HG03521 (cell line): ENCODE results near the gene LTBR.

ENCODE experiments used
- ATAC-seq: cut with Tn5 transposase; IDR thresholded peaks from one replicate; pipeline ENCODE4 v1.9.1; 2021; ENCODE audit warnings: mild to moderate bottlenecking, moderate library complexity; ENCODE audit not compliant: unreplicated experiment

Gene LTBR

GRCh38 chr12:6367065-6367968 is 16.6 kb upstream of the LTBR start:
- ATAC-seq = no peak

DNA sequence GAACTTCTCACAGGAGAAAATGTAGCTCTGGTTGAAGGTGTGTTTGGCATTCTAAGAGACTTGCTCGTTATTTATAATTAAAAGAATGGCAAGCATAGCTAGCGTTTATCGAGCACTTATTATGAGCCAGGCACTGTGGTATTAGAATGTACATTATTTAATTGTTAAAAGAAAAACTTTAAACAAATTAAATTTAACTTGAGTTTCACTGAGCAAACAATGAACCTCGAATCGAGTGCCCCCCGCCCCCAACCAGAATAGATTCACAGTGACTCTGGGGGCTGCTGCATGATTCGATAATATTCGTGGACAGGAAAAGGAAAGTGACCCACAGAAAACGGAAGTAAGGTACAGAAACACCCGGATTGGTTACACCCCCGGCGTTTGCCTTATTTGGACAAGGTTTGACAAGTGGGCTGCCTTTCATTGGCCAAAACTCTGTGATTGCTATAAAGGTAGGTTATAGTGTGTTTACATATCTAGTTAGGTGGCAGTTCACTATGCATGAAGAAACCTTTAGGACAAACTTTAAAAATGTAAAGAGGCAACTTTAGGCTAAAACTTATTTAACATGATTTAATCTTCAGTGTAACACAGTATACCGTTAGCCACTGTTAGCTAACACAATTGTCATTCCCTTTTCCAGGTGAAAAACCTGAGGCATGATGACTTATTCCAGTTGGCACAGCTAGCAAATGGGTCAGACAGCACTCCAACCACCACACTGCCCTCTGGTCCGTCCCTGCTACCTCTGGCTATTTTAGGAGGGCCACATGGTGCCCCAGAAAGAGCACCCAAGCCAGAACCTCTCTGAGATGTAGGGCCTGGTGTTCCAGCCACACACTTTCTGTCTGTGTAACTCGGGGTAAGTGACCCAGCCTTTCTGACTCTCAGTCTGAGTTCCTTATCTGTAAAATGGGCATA is 15.7 kb upstream of the LTBR start:
- no peak for ATAC-seq

DNA sequence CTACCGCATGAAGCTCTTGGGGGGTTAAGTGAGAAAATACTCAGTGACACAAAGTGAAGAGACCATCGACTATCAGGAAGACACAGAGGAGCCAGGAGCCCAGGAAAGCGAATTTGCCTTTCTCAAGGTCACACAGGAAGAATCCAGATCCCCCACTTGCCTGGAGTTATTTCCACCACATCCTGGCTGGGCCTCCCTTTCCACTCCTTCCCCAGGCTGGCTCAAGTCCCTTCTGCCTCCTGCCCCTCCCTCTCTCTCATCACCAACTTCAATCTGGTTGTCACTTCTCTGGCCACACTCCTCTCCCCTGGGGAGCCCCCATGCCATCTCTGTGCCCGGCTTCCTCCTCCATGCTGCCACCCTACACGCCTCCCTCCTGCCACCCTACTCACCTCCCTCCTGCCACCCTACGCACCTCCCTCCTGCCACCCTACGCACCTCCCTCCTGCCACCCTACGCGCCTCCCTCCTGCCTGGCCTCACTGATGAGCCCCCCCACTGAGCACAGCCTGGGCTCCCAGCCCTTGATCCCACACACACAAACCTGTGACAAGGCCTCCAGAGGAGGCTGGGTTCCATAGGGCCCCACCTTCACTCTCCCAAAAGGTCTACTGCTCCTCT is 14.9 kb upstream of the LTBR start:
- ATAC-seq = no peak

DNA sequence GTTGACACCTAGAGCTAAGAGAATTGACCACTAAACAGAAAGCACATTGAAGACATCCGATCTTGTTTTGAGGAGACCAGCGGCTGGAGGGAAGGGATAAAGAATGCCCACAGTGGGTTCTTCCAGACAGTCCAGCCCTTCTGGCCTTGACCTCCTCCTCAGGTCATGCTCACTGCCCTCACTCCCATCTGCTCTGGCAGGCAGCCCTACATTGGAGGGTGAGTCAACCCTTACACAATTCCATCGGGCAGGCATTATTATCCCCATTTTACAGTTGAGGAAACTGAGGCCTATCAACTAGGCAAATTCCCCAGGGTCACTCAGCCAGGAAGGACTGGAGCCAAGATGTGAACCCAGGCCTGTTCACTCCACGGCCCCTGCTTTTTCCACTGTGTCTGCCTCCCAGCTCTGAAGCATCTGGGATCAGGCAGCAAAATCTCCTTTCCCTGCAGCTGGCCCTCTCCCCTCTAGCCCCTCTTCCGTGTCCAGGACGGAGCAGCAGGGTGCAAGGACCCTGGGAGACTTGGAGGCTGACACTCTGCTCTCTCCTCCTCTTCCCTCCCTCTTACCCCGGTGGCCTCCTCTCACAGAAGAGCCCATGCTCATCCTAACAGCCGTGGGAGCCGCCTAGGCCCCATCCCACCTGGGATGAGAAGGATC is 13.9 kb upstream of the LTBR start:
- no peak for ATAC-seq

- no peak for ATAC-seq
Measured at GRCh38 chr12:6370576-6370935, 13.4 kb upstream of the LTBR start.

GRCh38 chr12:6370994-6371754 is 12.8 kb upstream of the LTBR start:
- ATAC-seq = no peak

DNA sequence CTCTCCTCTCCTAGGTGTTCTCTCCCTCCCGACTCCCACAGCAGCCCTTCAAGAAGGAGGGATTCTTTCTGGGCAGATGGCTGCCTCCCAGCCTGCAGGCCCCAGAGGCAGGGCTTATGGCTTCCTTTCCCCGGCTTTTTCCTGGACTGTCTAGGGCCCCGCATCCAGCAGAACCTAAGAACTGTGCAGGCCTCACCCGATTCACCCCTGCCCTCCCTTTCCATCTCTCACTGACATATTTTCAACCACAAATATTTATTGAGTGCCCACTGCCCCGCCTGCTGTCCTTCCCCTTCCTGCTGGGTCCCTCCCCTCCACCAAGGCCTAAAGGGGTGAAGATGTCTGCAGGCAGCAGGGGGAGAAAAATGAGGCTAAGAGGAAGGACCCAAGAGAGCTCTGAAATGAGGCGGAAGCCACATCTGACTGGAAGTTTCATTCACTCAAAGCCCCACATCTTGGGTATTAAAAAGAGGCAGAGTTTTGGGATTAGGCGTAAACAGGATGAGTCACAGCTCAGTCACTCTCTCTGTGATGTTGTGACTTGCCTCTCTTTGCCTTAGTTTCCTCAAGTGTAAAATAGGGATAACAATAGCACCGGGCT is 11.5 kb upstream of the LTBR start:
- ATAC-seq = no peak

- no peak for ATAC-seq
Measured at GRCh38 chr12:6373022-6373787, 10.8 kb upstream of the LTBR start.

DNA sequence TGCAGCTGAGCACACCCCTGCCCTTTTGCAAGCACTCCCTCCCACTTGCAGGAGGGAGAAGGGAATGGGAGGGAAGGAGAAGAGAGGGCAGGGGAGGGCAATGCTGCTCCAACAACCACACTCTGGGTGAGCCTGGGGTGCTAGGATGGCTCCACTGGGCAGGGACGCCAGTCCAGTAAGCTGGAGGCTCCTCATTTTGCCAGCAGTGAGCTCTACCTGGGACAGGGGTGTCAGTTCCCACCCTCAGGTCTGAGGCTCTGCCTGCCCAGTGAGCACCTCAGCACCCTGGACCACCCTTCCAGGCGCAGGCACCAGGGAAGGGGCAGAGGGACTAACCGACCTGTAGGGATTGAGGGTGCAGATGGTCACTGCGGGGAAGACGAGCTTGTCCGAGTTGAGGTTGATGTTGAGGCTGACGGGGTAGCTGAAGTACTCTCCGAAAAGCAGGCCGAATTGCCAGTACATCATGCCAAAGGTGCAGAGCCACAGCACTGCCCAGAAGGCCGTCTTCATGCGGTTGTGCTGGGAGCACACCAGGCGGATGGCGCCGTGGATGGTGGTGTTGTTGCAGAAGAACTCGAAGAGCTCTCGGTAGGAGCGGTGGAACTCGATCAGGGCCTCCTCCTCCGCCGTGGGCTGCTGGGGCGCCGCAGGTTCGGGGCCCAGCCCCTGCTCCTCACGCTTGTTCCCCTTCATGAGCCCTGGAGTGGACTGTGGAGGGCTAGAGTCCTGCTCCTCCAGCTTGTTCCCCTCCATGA is 9.8 kb upstream of the LTBR start:
- ATAC-seq = no peak

DNA sequence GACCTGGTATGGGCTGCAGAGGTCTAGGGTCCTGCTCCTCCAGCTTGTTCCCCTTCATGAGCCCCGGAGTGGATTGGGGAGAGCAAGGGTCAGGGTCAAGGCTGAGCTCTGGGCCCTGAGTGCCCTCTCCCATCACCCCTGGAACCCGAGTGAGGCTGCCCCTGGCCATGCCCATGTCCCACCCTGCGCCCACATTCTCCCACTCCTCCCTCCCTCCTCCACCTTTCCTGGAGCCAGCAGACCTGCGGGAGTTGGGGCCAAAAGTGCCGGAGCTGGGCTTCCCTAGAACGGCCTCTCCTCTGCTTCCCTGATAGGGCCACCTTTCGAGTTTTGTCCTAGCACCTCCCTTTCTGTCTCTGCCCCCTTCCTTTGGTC is 9.2 kb upstream of the LTBR start:
- ATAC-seq = no peak

GRCh38 chr12:6375269-6376078 is 8.5 kb upstream of the LTBR start, which contains the start of gene SCNN1A:
SCNN1A (minus strand) TSS chr12:6375563; CDS start chr12:6374783, 780 bp downstream.
- ATAC-seq = no peak

DNA sequence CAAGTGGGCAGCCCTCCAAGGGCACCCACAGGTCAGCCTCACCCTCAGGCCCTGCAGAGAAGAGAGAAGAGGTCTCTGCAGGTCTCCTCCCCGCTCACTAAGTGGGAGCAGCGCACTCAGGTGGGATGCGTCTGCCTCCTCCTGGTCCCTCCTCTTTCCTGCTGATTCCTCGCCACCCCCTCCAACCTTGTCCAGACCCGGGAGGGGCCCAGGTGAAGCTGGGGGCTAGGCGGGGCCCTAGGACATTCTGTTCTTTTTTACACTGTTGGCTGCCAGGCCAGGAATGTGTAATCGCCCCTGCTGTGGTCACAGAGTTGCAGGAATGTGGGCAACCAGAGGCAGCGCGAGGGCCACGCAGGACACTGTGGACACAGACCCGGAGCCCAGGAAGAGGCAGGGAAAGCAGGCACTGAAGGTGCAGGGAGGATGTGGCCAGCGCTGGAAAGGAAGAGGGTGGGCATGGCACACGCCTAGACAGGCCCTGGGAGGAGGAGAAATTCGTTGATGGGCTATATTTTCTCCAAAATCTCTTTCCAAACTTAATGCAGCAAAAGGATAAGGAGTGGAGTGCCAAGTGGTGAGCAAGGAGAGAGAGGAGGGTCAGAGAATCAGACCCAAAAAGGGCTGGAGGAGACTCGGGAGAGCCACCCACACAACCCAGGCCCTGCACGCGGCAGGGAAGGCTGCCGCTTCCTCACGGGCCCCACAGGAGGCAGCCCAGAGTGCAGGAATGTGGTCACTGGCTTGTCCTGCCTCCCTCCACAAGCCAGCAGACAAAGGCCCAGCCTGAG is 7.7 kb upstream of the LTBR start:
- no peak for ATAC-seq

DNA sequence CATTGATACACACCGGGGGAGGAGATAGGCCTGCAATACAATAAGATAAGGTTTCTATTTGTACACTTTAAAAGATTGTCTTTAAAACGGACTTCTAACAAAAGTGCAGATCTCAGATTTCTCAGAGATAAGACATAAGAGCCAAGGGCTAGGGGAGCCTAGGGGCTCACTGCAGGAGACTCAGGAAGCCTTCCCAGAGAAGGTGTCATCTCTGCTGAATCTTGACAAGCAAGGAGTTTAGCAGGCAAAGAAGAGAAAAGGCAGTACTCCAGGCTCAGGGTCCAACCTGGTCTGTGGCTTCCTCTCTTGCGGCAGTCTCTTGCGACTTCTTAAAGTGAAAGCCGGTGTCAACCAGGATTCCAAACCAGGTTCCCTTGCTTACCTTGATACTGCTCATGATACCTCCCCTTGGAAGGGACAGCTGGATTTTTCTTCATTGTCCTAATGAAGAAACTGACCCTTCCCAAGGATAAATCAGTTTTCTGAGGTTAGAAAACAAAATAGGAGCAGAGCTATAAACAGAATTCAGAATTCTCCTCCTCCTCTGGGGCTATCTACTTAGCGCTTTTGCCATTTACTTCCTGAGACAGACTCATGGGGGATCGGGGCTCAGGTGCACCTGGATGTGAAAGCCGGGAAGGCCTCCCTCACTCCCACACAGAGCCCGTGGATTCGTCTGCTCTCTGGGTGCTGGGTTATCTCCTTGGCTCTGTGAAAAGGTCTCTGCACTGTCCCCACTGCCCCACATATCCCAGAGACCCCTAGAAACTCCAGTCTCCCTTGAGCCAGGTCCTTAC is 6.9 kb upstream of the LTBR start:
- no peak for ATAC-seq

DNA sequence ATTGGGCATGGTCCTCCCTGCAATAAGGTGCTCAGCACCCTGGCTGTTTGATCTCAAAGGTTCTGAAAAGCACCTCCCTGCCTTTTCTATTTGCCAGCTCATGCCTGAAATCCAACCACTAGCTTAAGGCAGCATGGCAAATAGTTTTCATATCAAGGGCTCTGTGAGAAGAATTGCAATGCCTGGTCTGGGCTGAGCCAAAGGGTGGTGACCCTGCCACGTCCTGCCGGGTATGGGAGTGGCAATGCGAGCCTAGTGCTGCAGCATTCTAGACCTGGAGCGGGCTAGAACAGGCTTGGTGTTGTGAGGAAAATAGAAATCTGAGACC is 6.3 kb upstream of the LTBR start:
- no peak for ATAC-seq

DNA sequence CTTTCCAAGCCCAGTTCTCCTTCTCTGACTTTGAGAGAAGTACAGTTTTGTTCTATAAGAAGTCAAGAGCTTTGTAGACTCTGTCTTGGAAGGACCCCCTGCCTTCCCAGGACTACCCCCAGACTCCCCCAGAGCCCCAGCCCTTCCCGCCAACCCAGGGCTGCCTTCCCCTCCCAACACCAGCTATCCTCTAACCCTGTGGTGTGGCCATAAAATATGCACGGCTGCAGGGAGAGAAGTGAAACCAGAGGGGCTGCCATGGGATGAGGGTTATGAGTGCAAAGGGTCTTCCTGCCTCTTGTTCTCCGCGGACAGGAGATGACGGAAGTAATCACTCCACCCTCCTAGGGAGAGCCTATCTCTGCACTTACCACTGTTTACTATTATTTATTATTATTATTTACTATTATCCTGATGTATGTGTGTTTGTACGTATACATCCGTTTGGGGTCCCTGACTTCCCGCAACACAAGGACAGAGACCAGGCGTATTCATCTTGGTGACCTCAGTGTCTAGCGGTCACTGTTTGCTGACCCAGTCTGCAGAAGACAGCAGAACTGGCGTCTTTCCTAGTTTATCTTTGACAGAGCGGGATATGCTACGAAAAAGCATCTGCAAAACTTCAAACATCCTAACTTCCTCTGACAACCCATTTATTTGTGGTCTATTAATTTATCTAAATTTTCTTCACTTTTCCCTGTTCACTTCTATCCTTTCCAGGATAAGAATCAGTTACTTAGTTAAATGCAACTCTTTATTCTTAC is 5.1 kb upstream of the LTBR start:
- ATAC-seq = no peak
